IMR-90 (cell line): ENCODE data around the gene TRIM44. TPM values are rescaled to one million over a fixed set of nuclear protein-coding genes. Genes with fewer than 3 reads are reported as not detected.

ENCODE experiments used
- ATAC-seq: fragments of 200-7000 bp; cut with Tn5 transposase; 2 replicates; pipeline ENCODE4 v1.9.1; 2020; ENCODE audit warnings: low read depth, mild to moderate bottlenecking, moderate library complexity
- BruUV-seq: library from RNA; stranded (reverse); fragments of 400-500 nt; replicated peaks from 2 replicates; lab custom pipeline; 2021; lab: Mats Ljungman, UMichigan
- CTCF ChIA-PET: fragments of 300-600 bp; formaldehyde crosslinking; extraction: SDS; loops from one replicate; lab custom pipeline; 2021; ENCODE audit warnings: antibody characterized with exemption; lab: Yijun Ruan, JAX
- POLR2A ChIA-PET: fragments of 300-600 bp; sonication (Branson Sonifier 250); formaldehyde crosslinking; loops from one replicate; lab custom pipeline; 2022; ENCODE audit warnings: antibody characterized with exemption; ENCODE audit not compliant: unreplicated experiment; lab: Charles Lee
- DNase-seq: peaks from one replicate; pipeline ENCODE4 v3.0.0; 2013
- H2AFZ ChIP-seq: replicated peaks from 2 replicates; pipeline ENCODE3; 2013; ENCODE audit warnings: low read length, mild to moderate bottlenecking; ENCODE audit not compliant: poor library complexity
- H2AK5ac ChIP-seq: 2 replicates; pipeline ENCODE4 v1.6.1; 2013; ENCODE audit warnings: low read depth, low read length, inconsistent platforms
- H2AK9ac ChIP-seq: replicated peaks from 2 replicates; pipeline ENCODE3; 2013; ENCODE audit warnings: mild to moderate bottlenecking, low read depth, low read length, moderate library complexity; ENCODE audit not compliant: poor library complexity
- H2BK120ac ChIP-seq: 2 replicates; pipeline ENCODE4 v1.6.1; 2013; ENCODE audit warnings: low read depth, low read length, inconsistent platforms
- H2BK15ac ChIP-seq: 3 replicates; pipeline ENCODE4 v1.6.1; 2013; ENCODE audit warnings: low read depth, low read length, inconsistent platforms
- H2BK20ac ChIP-seq: 2 replicates; pipeline ENCODE4 v1.6.1; 2013; ENCODE audit warnings: low read depth, mild to moderate bottlenecking, inconsistent platforms, low read length, moderate library complexity
- H2BK5ac ChIP-seq: 2 replicates; pipeline ENCODE4 v1.6.1; 2013; ENCODE audit warnings: mild to moderate bottlenecking, low read depth, low read length, inconsistent platforms; ENCODE audit not compliant: poor library complexity, severe bottlenecking
- H3K14ac ChIP-seq: replicated peaks from 2 replicates; pipeline ENCODE4 v1.6.1; 2013; ENCODE audit warnings: low read depth, low read length, inconsistent platforms
- H3K18ac ChIP-seq: 2 replicates; pipeline ENCODE4 v1.6.1; 2013; ENCODE audit warnings: low read depth, low read length, control low read depth
- H3K23ac ChIP-seq: 2 replicates; pipeline ENCODE4 v1.6.1; 2013; ENCODE audit warnings: low read depth, low read length, inconsistent platforms
- H3K27ac ChIP-seq: 2 replicates; pipeline ENCODE4 v1.5.1; 2013; ENCODE audit warnings: mild to moderate bottlenecking, control low read depth, low read length; ENCODE audit not compliant: insufficient read depth
- H3K27me3 ChIP-seq: 2 replicates; pipeline ENCODE4 v1.6.1; 2013; ENCODE audit warnings: low read length; ENCODE audit not compliant: control insufficient read depth, insufficient read depth
- H3K36me3 ChIP-seq: 2 replicates; pipeline ENCODE4 v1.6.1; 2013; ENCODE audit warnings: low read length, mixed read lengths; ENCODE audit not compliant: control insufficient read depth, insufficient read depth
- H3K4ac ChIP-seq: 2 replicates; pipeline ENCODE4 v1.6.1; 2013; ENCODE audit warnings: low read depth, low read length, inconsistent platforms
- H3K4me1 ChIP-seq: 2 replicates; pipeline ENCODE4 v1.6.1; 2013; ENCODE audit warnings: low read length, mixed read lengths; ENCODE audit not compliant: control insufficient read depth, insufficient read depth
- H3K4me2 ChIP-seq: 2 replicates; pipeline ENCODE4 v1.6.1; 2013; ENCODE audit warnings: low read depth, mild to moderate bottlenecking, control low read depth, low read length, moderate library complexity
- H3K4me3 ChIP-seq: 2 replicates; pipeline ENCODE4 v1.5.1; 2013; ENCODE audit warnings: low read depth, mild to moderate bottlenecking, control low read depth, low read length, moderate library complexity; ENCODE audit not compliant: insufficient read depth
- H3K56ac ChIP-seq: 2 replicates; pipeline ENCODE4 v1.6.1; 2013; ENCODE audit warnings: low read length, inconsistent platforms; ENCODE audit not compliant: insufficient read depth; ENCODE audit errors: extremely low read depth
- H3K79me1 ChIP-seq, 2 experiments: 2 replicates each; pipeline ENCODE4 v1.6.1; 2013; ENCODE audit warnings: low read length in 2 of 2, inconsistent platforms in 1 of 2, low read depth in 1 of 2
- H3K9ac ChIP-seq: 2 replicates; pipeline ENCODE4 v1.6.1; 2013; ENCODE audit warnings: low read depth, low read length, control low read depth
- H3K9me1 ChIP-seq: 2 replicates; pipeline ENCODE4 v1.6.1; 2013; ENCODE audit warnings: low read length, inconsistent platforms; ENCODE audit not compliant: insufficient read depth
- H3K9me3 ChIP-seq: 2 replicates; pipeline ENCODE4 v1.6.1; 2013; ENCODE audit warnings: low read length; ENCODE audit not compliant: control insufficient read depth, insufficient read depth
- H4K20me1 ChIP-seq: 2 replicates; pipeline ENCODE4 v1.6.1; 2013; ENCODE audit warnings: low read length, inconsistent platforms; ENCODE audit not compliant: insufficient read depth
- H4K5ac ChIP-seq: 2 replicates; pipeline ENCODE4 v1.6.1; 2013; ENCODE audit warnings: mild to moderate bottlenecking, low read depth, low read length, control low read depth
- H4K8ac ChIP-seq, 2 experiments: 2 replicates each; pipeline ENCODE4 v1.6.1; 2013; ENCODE audit warnings: low read depth in 2 of 2, low read length in 2 of 2, control low read depth in 1 of 2, inconsistent platforms in 1 of 2
- H4K91ac ChIP-seq: 2 replicates; pipeline ENCODE4 v1.6.1; 2013; ENCODE audit warnings: low read depth, low read length, inconsistent platforms; ENCODE audit not compliant: insufficient read depth
- CEBPB ChIP-seq: IDR thresholded peaks from 2 replicates; pipeline ENCODE4 v1.6.1; 2012; ENCODE audit warnings: low read depth, low read length, improper control_type of control experiment
- CHD1 ChIP-seq: IDR thresholded peaks from 2 replicates; pipeline ENCODE4 v1.6.1; 2012; ENCODE audit warnings: low read depth, low read length, improper control_type of control experiment
- CTCF ChIP-seq: conservative IDR thresholded peaks from 2 replicates; pipeline ENCODE4 v1.5.1; 2012; ENCODE audit warnings: mild to moderate bottlenecking, low read depth, low read length, improper control_type of control experiment
- RAD21 ChIP-seq: IDR thresholded peaks from 2 replicates; pipeline ENCODE4 v1.6.1; 2012; ENCODE audit warnings: low read length, improper control_type of control experiment
- USF2 ChIP-seq: fragments of 150-350 bp; IDR thresholded peaks from 2 replicates; pipeline ENCODE4 v1.6.1; 2017; ENCODE audit warnings: mild to moderate bottlenecking, antibody characterized with exemption, low read length, low read depth
- dilution Hi-C: fragments of 300-500 bp; cut with HindIII; formaldehyde crosslinking; loops from one replicate; pipeline ENCODE4 v1.14.3; 2018; ENCODE audit warnings: low sequenced_read_pairs; ENCODE audit not compliant: unreplicated experiment
- in situ Hi-C: fragments of 300-500 bp; cut with MboI; formaldehyde crosslinking; loops from 3 replicates; pipeline ENCODE4 v1.14.3; 2019; ENCODE audit warnings: low sequenced_read_pairs, inconsistent platforms, mixed read lengths
- intact Hi-C: fragments of 100-400 bp; cut with micrococcal nuclease; formaldehyde crosslinking; loops from 2 replicates; pipeline ENCODE4 v1.10.0; 2022
- polyA plus RNA-seq, 3 experiments: library from polyadenylated mRNA; depleted of rRNA; stranded (reverse); fragments of >200 nt; gene quantifications; 2 replicates each; pipeline ENCODE4 v1.2.3, GENCODE V29; 2012; ENCODE audit warnings: low replicate concordance in 1 of 3
- total RNA-seq: library from RNA; depleted of rRNA; stranded (reverse); fragments of >200 nt; gene quantifications from 2 replicates; pipeline ENCODE4 v1.2.3, GENCODE V29; 2012

Gene TRIM44
- total and polyA plus RNA-seq, 2 of the 4 experiments (the other 2 are of a cell fraction) = 50.7 to 104 TPM

GRCh38 chr11:35688023-35688422 lies 25.4 kb downstream of the TRIM44 start:
- no peak overlapping the region for H3K9ac ChIP-seq
- no peak overlapping the region for H2AK9ac ChIP-seq
- H3K36me3 ChIP-seq = peaks cover 12% of the 10 kb centered on the region
- H2BK120ac ChIP-seq = no peak overlapping the region
- H2BK5ac ChIP-seq = no peak overlapping the region
- no peak overlapping the region for H4K8ac ChIP-seq
- H3K4ac ChIP-seq = no peak overlapping the region
- H4K5ac ChIP-seq = no peak overlapping the region
- ChIA-PET CTCF (no interaction called here), POLR2A (no interaction called here)
- DNase-seq (peak; percentile 71), ATAC-seq (peak; percentile 62)
- H3K14ac ChIP-seq = no peak overlapping the region
- no peaks in the 10 kb centered on the region for H3K9me1 ChIP-seq
- no peaks in the 10 kb centered on the region for H3K4me1 ChIP-seq
- H4K91ac ChIP-seq = no peak overlapping the region
- H3K56ac ChIP-seq = no peak overlapping the region
- no TSS peak for BruUV-seq
- H3K27ac ChIP-seq = no peak overlapping the region
- H3K4me3 ChIP-seq = no peak overlapping the region
- H2BK15ac ChIP-seq = no peak overlapping the region
- H3K4me2 ChIP-seq = no peak overlapping the region
- H3K27me3 ChIP-seq = no peaks in the 10 kb centered on the region
- H3K9me3 ChIP-seq = no peaks in the 10 kb centered on the region
- in situ Hi-C loops (no loop called here), dilution Hi-C loops (no loop called here), intact Hi-C loops (no loop called here)
- no peak for TF ChIP-seq RAD21
- TF ChIP-seq USF2 = no peak
- no peak for TF ChIP-seq CHD1
- no peak for TF ChIP-seq CTCF
- peak; percentile 4; the same call in 1 of the 2 replicates for TF ChIP-seq CEBPB
- peaks cover 20 to 51% of the 10 kb centered on the region in 2 experiments for H3K79me1 ChIP-seq
- H2AFZ ChIP-seq = no peak overlapping the region
- H3K18ac ChIP-seq = no peak overlapping the region
- no peak overlapping the region for H2BK20ac ChIP-seq
- no peak overlapping the region for H3K23ac ChIP-seq
- H4K20me1 ChIP-seq = peaks cover 9% of the 10 kb centered on the region; the same call in 1 of the 2 replicates
- no peak overlapping the region for H2AK5ac ChIP-seq
